ENCODE measurements around the gene LSG1.

- TF ChIP-seq, protein P1, sequence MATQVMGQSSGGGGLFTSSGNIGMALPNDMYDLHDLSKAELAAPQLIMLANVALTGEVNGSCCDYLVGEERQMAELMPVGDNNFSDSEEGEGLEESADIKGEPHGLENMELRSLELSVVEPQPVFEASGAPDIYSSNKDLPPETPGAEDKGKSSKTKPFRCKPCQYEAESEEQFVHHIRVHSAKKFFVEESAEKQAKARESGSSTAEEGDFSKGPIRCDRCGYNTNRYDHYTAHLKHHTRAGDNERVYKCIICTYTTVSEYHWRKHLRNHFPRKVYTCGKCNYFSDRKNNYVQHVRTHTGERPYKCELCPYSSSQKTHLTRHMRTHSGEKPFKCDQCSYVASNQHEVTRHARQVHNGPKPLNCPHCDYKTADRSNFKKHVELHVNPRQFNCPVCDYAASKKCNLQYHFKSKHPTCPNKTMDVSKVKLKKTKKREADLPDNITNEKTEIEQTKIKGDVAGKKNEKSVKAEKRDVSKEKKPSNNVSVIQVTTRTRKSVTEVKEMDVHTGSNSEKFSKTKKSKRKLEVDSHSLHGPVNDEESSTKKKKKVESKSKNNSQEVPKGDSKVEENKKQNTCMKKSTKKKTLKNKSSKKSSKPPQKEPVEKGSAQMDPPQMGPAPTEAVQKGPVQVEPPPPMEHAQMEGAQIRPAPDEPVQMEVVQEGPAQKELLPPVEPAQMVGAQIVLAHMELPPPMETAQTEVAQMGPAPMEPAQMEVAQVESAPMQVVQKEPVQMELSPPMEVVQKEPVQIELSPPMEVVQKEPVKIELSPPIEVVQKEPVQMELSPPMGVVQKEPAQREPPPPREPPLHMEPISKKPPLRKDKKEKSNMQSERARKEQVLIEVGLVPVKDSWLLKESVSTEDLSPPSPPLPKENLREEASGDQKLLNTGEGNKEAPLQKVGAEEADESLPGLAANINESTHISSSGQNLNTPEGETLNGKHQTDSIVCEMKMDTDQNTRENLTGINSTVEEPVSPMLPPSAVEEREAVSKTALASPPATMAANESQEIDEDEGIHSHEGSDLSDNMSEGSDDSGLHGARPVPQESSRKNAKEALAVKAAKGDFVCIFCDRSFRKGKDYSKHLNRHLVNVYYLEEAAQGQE (IDR thresholded peaks at IDR 0.05; ENCODE audit: insufficient read depth in 1 of 2, low read depth in 2 of 2, low read length in 2 of 2) = no peak
- TF ChIP-seq POLR2AphosphoS5 (IDR thresholded peaks at IDR 0.05; ENCODE audit: low read depth, low read length) = no peak
Measured at GRCh38 chr3:194687638-194688199, 15.7 kb upstream of the LSG1 start.

All from PFSK-1 (cell line).